ENCODE results near the gene MLPH. TPM values are rescaled to one million over a fixed set of nuclear protein-coding genes. Genes with fewer than 3 reads are reported as not detected.

MLPH gene
- total RNA-seq, 1 donor from 2014 or later = 394 TPM

- H3K27ac ChIP-seq = no peak overlapping the region
- no peak overlapping the region for H3K4me3 ChIP-seq
- no peaks in the 10 kb centered on the region for H3K9me3 ChIP-seq
- H3K4me1 ChIP-seq = no peaks in the 10 kb centered on the region
- no peaks in the 10 kb centered on the region for H3K36me3 ChIP-seq
- ATAC-seq (no peak), DNase-seq (no peak)
- TF ChIP-seq, protein P1, sequence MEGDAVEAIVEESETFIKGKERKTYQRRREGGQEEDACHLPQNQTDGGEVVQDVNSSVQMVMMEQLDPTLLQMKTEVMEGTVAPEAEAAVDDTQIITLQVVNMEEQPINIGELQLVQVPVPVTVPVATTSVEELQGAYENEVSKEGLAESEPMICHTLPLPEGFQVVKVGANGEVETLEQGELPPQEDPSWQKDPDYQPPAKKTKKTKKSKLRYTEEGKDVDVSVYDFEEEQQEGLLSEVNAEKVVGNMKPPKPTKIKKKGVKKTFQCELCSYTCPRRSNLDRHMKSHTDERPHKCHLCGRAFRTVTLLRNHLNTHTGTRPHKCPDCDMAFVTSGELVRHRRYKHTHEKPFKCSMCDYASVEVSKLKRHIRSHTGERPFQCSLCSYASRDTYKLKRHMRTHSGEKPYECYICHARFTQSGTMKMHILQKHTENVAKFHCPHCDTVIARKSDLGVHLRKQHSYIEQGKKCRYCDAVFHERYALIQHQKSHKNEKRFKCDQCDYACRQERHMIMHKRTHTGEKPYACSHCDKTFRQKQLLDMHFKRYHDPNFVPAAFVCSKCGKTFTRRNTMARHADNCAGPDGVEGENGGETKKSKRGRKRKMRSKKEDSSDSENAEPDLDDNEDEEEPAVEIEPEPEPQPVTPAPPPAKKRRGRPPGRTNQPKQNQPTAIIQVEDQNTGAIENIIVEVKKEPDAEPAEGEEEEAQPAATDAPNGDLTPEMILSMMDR (IDR thresholded peaks at IDR 0.05) = no peak
- intact Hi-C loops (cut with DNase I) = no loop called here
- peaks cover 9% of the 10 kb centered on the region for H3K27me3 ChIP-seq (ENCODE audit: low read depth)
Measured at GRCh38 chr2:237565974-237566373, 78.9 kb downstream of the MLPH start.

- Histone ChIP-seq H3K4me1 (peaks cover 1% of the 10 kb centered on the region), H3K36me3 (no peaks in the 10 kb centered on the region), H3K27ac (no peak within 1 kb of the TSS), H3K4me3 (no peak within 1 kb of the TSS), H3K27me3 (ENCODE audit: low read depth) (peaks cover 9% of the 10 kb centered on the region), H3K9me3 (no peaks in the 10 kb centered on the region)
- no peak for DNase-seq
- TF ChIP-seq, protein P1 (IDR thresholded peaks at IDR 0.05) = no peak
- intact Hi-C loops (cut with DNase I) = no loop called here
- ATAC-seq = no peak
Measured at GRCh38 chr2:237566401-237567235, 79.6 kb downstream of the MLPH start, which contains the start of gene PRLH. PRLH (plus strand) TSS chr2:237566574; CDS start chr2:237566574, 0 bp downstream.

DNA sequence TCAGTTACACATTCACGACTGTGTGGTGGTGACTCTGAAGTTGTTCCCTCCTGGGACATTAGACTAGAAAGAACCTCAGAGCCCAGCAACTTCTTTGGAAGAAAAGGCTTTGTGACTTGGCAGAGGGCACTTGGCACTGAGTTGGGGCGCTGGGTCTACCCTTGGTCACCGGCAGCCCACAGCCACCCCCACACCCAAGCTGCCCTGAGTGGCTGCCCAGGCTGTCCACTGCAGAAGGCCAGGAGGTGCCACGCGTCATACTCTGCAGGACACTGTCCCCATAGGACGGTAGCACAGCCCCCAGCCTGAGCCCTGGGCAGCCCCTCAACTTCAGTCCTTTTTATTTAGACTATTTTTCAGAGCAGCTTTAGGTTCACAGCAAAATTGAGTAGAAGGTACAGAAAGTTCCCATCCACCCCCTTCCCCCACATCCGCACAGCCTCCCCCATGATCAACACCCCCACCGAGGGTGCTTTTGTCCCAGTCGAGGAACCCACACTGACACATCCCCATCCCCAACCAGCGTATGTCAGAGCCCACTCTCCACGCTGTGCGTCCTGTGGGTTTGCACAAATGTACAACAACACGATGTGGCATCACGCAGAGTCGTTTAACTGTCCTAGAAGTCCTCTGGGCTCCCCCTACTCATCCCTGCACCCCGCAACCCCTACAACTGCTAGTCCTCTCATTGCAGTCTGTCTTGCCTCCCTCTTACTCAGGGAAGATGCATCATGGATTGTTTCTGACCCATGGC, 80.4 kb downstream of the MLPH start:
- Histone ChIP-seq H3K4me1 (peaks cover 8% of the 10 kb centered on the region), H3K36me3 (no peaks in the 10 kb centered on the region), H3K4me3 (no peak overlapping the region), H3K27me3 (ENCODE audit: low read depth) (peaks cover 9% of the 10 kb centered on the region), H3K9me3 (no peaks in the 10 kb centered on the region), H3K27ac (no peak overlapping the region)
- intact Hi-C loops (cut with DNase I) = no loop called here
- TF ChIP-seq, protein P1 (IDR thresholded peaks at IDR 0.05) = no peak
- DNase-seq (no peak), ATAC-seq (no peak)

DNA sequence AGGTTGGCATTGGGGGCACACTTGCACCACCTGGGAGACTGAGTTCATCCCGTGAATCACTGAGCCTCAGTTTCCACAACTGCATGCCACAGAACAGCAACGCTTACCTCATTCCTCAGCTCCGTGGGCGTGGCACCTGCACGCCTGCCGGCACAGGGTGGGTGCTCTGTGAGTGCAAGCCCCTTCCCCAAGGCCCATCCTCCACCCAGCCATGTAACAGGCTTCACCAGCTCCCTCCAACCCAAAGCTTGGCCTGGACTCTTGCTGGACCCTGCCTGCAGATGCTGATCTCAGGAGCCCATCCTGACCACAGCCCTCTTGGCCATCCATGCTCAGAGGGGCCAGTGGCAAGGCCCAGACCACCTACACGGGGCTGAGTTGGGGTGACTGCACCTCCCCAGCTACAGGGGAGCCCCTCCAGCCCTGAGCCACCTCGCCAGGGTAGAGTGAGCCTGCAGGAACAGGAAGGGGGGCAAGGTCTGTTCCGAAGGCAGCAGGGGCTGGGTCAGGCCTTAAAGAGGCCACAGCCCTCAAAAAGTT, 81.1 kb downstream of the MLPH start:
- H3K9me3 ChIP-seq = no peaks in the 10 kb centered on the region
- intact Hi-C loops (cut with DNase I) = no loop called here
- TF ChIP-seq, protein P1 (IDR thresholded peaks at IDR 0.05) = no peak
- H3K4me1 ChIP-seq = peaks cover 8% of the 10 kb centered on the region
- no peak overlapping the region for H3K27ac ChIP-seq
- H3K4me3 ChIP-seq = no peak overlapping the region
- DNase-seq (no peak), ATAC-seq (no peak)
- H3K27me3 ChIP-seq (ENCODE audit: low read depth) = peaks cover 9% of the 10 kb centered on the region
- H3K36me3 ChIP-seq = no peaks in the 10 kb centered on the region

DNA sequence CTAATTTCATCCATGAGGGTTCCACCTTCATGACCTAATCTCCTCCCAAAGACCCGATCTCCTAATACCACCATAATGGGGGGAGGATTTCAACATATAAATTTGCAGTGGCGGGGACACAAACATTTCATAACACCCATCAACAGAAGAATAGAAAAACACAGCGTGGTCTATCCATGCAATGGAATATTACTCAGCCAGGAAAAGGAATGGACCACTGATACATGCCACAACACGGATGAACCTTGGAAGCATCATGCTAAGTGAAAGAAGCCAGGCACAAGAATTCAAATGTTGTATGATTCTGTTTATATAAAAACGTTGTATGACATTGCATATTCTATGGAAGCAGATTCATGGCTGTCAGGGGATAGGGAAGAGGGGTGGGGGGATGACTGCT, 82.0 kb downstream of the MLPH start:
- Histone ChIP-seq H3K36me3 (no peaks in the 10 kb centered on the region), H3K27me3 (ENCODE audit: low read depth) (peaks cover 5% of the 10 kb centered on the region), H3K4me1 (peaks cover 8% of the 10 kb centered on the region), H3K9me3 (no peaks in the 10 kb centered on the region), H3K27ac (no peak overlapping the region), H3K4me3 (no peak overlapping the region)
- no peak for ATAC-seq
- intact Hi-C loops (cut with DNase I) = no loop called here
- DNase-seq = no peak
- TF ChIP-seq, protein P1 (IDR thresholded peaks at IDR 0.05) = no peak

Measured in lower lobe of right lung (tissue), 2 donors.